Measurements from ENCODE around the gene AMFR. TPM values are rescaled to one million over a fixed set of nuclear protein-coding genes. Genes with fewer than 3 reads are reported as not detected.

Gene AMFR
- total RNA-seq, 2 donors from 2014 or later, result 68.7 to 92.4 TPM

GRCh38 chr16:56420613-56421012, 4.7 kb downstream of the AMFR start:
- Histone ChIP-seq H3K4me1 (peaks cover 15% of the 10 kb centered on the region), H3K9ac (ENCODE audit: low read depth in 2 of 2, low read length in 2 of 2) (no peak overlapping the region), H3K27me3 (no peaks in the 10 kb centered on the region), H3K27ac (no peak overlapping the region), H3K4me3 (no peak overlapping the region), H3K36me3 (no peaks in the 10 kb centered on the region), H3K9me3 (no peaks in the 10 kb centered on the region)
- TF ChIP-seq CTCF (IDR thresholded peaks at IDR 0.05), result no peak
- DNase-seq, result no peak
- intact Hi-C loops (cut with DNase I), result no loop called here

- peak; percentile 33 for DNase-seq
- no peak overlapping the region for H3K27ac ChIP-seq
Observed at GRCh38 chr16:56419740-56420548, 5.4 kb downstream of the AMFR start.

GRCh38 chr16:56417138-56417537, 8.2 kb downstream of the AMFR start:
- intact Hi-C loops (cut with DNase I), result no loop called here
- H3K9me3 ChIP-seq, result no peaks in the 10 kb centered on the region
- no peak for DNase-seq
- TF ChIP-seq CTCF (IDR thresholded peaks at IDR 0.05), result no peak
- H3K27ac ChIP-seq, result no peak overlapping the region
- no peak overlapping the region for H3K4me3 ChIP-seq
- H3K27me3 ChIP-seq, result no peaks in the 10 kb centered on the region
- no peaks in the 10 kb centered on the region for H3K36me3 ChIP-seq
- no peak overlapping the region for H3K9ac ChIP-seq (ENCODE audit: low read depth in 2 of 2, low read length in 2 of 2)
- H3K4me1 ChIP-seq, result peaks cover 10% of the 10 kb centered on the region

More at GRCh38 chr16:56419740-56420548, 5.4 kb downstream of the AMFR start:
- no peak overlapping the region for H3K4me3 ChIP-seq
- peaks cover 15% of the 10 kb centered on the region for H3K4me1 ChIP-seq
- intact Hi-C loops (cut with DNase I), result no loop called here
- H3K27me3 ChIP-seq, result no peaks in the 10 kb centered on the region
- no peaks in the 10 kb centered on the region for H3K9me3 ChIP-seq
- H3K9ac ChIP-seq (ENCODE audit: low read depth in 2 of 2, low read length in 2 of 2), result no peak overlapping the region
- no peak for TF ChIP-seq CTCF (IDR thresholded peaks at IDR 0.05)
- H3K36me3 ChIP-seq, result no peaks in the 10 kb centered on the region

GRCh38 chr16:56415875-56416274, 9.5 kb downstream of the AMFR start:
- Histone ChIP-seq H3K9ac (ENCODE audit: low read depth in 2 of 2, low read length in 2 of 2) (no peak overlapping the region), H3K4me3 (no peak overlapping the region), H3K27ac (no peak overlapping the region), H3K36me3 (no peaks in the 10 kb centered on the region), H3K9me3 (no peaks in the 10 kb centered on the region), H3K4me1 (peaks cover 2% of the 10 kb centered on the region), H3K27me3 (no peaks in the 10 kb centered on the region)
- TF ChIP-seq CTCF (IDR thresholded peaks at IDR 0.05), result no peak
- intact Hi-C loops (cut with DNase I), result no loop called here
- no peak for DNase-seq

- Histone ChIP-seq H3K9me3 (no peaks in the 10 kb centered on the region), H3K9ac (ENCODE audit: low read depth in 2 of 2, low read length in 2 of 2) (no peak overlapping the region), H3K27ac (no peak overlapping the region), H3K27me3 (no peaks in the 10 kb centered on the region), H3K4me1 (no peaks in the 10 kb centered on the region), H3K4me3 (no peak overlapping the region), H3K36me3 (no peaks in the 10 kb centered on the region)
- DNase-seq, result no peak
- no peak for TF ChIP-seq CTCF (IDR thresholded peaks at IDR 0.05)
- intact Hi-C loops (cut with DNase I), result no loop called here
Observed at GRCh38 chr16:56414366-56414765, 11.0 kb downstream of the AMFR start.
